Left lung (tissue), 10 donors: ENCODE data around the gene RRP8. TPM values are rescaled to one million over a fixed set of nuclear protein-coding genes. Genes with fewer than 3 reads are reported as not detected.

Experiments
- ATAC-seq: fragments of 200-7000 bp; cut with Tn5 transposase; one replicate; pipeline ENCODE4 v1.9.1; 2020; ENCODE audit warnings: moderate library complexity
- DNase-seq, 4 donors: peaks; one replicate each; pipeline ENCODE4 v3.0.0-alpha.2; 2013 to 2020
- H3K27ac ChIP-seq, 2 donors: fragments of 200-600 bp; sonication (generic) in 1 of 2; one replicate each; pipeline versions ENCODE4 v1.5.0 to v1.8.0; 2020 to 2021
- H3K27me3 ChIP-seq, 2 donors: fragments of 200-600 bp; sonication (generic) in 1 of 2; one replicate each; pipeline versions ENCODE4 v1.5.0 to v1.8.0; 2020 to 2021
- H3K36me3 ChIP-seq, 2 donors: fragments of 200-600 bp; sonication (generic) in 1 of 2; one replicate each; pipeline versions ENCODE4 v1.5.0 to v1.8.0; 2020 to 2021
- H3K4me1 ChIP-seq, 2 donors: fragments of 200-600 bp; one replicate each; pipeline ENCODE4 v1.8.0; 2021
- H3K4me3 ChIP-seq, 2 donors: fragments of 200-600 bp; sonication (generic) in 1 of 2; one replicate each; pipeline versions ENCODE4 v1.5.0 to v1.8.0; 2020 to 2021; ENCODE audit warnings: mild to moderate bottlenecking in 1 of 2
- H3K9me3 ChIP-seq, 2 donors: fragments of 200-600 bp; sonication (generic) in 1 of 2; one replicate each; pipeline versions ENCODE4 v1.5.0 to v1.8.0; 2020 to 2021
- CTCF ChIP-seq, 2 donors: fragments of 200-600 bp; sonication (generic) in 1 of 2; IDR thresholded peaks; one replicate each; pipeline versions ENCODE4 v1.5.0 to v1.8.0; 2021; ENCODE audit warnings: antibody characterized with exemption in 2 of 2
- intact Hi-C, 2 donors: fragments of 100-400 bp; cut with DNase I; formaldehyde crosslinking; loops; one replicate each; pipeline versions ENCODE4 v1.11.2 to v1.14.2; 2022
- polyA plus RNA-seq, 6 donors: library from polyadenylated mRNA; unstranded; fragments of 120-200 nt; gene quantifications; one replicate each; pipeline ENCODE4 v1.2.1, GENCODE V29; 2013; ENCODE audit not compliant: insufficient read length in 6 of 6
- total RNA-seq, 2 donors: library from RNA; stranded (reverse); fragmentation: NEBNext Ultra II Directional; extraction: Animal tissue kit (Norgen Biotek cat#: 25700); gene quantifications; one replicate each; pipeline ENCODE4 v1.2.1, GENCODE V29; 2021
- donor health status: DM: no; HTN: yes; CAD: no.
- donor health status: DM: no; HTN: no; CAD: no.

The RRP8 gene
- total and polyA plus RNA-seq, 8 donors = 17.0 to 24.4 (median 20.4) TPM

GRCh38 chr11:6609502-6610015 is 6.1 kb upstream of the RRP8 start:
- Histone ChIP-seq H3K36me3 (peaks cover 0 to 48% of the 10 kb centered on the region in 2 donors), H3K4me3 (no peak overlapping the region), H3K9me3 (no peaks in the 10 kb centered on the region), H3K4me1 (peaks cover 38 to 87% of the 10 kb centered on the region in 2 donors), H3K27ac (no peak overlapping the region), H3K27me3 (no peaks in the 10 kb centered on the region)
- intact Hi-C loops = no loop called here
- DNase-seq (no peak), ATAC-seq (no peak)
- TF ChIP-seq CTCF (IDR thresholded peaks at IDR 0.05) = no peak

- TF ChIP-seq CTCF (IDR thresholded peaks at IDR 0.05) = no peak
- ATAC-seq (no peak), DNase-seq (no peak)
- Histone ChIP-seq H3K27me3 (no peaks in the 10 kb centered on the region), H3K9me3 (no peaks in the 10 kb centered on the region), H3K4me1 (peaks cover 39 to 91% of the 10 kb centered on the region in 2 donors), H3K4me3 (no peak overlapping the region), H3K36me3 (peaks cover 0 to 42% of the 10 kb centered on the region in 2 donors), H3K27ac (no peak overlapping the region)
- intact Hi-C loops = no loop called here
Observed at GRCh38 chr11:6608726-6609501, 5.5 kb upstream of the RRP8 start.

GRCh38 chr11:6608011-6608410 is 4.6 kb upstream of the RRP8 start:
- Histone ChIP-seq H3K36me3 (peaks cover 0 to 39% of the 10 kb centered on the region in 2 donors), H3K27me3 (no peaks in the 10 kb centered on the region), H3K4me1 (peaks cover 39 to 82% of the 10 kb centered on the region in 2 donors), H3K4me3 (no peak overlapping the region), H3K9me3 (no peaks in the 10 kb centered on the region), H3K27ac (peak overlapping the region; percentile 91 to 98)
- no peak for TF ChIP-seq CTCF (IDR thresholded peaks at IDR 0.05)
- intact Hi-C loops = no loop called here
- DNase-seq (peak in 1 of 4 donors; percentile 37), ATAC-seq (no peak)

GRCh38 chr11:6607190-6607795 is 3.9 kb upstream of the RRP8 start:
- peak overlapping the region; percentile 91 to 98 for H3K27ac ChIP-seq
- no peak for TF ChIP-seq CTCF (IDR thresholded peaks at IDR 0.05)
- no peak overlapping the region for H3K4me3 ChIP-seq
- DNase-seq (no peak), ATAC-seq (no peak)
- H3K9me3 ChIP-seq = no peaks in the 10 kb centered on the region
- H3K4me1 ChIP-seq = peaks cover 43 to 82% of the 10 kb centered on the region in 2 donors
- no peaks in the 10 kb centered on the region for H3K27me3 ChIP-seq
- H3K36me3 ChIP-seq = peaks cover 0 to 39% of the 10 kb centered on the region in 2 donors
- intact Hi-C loops = no loop called here
